ENCODE data around the gene ATXN7L1. TPM values are rescaled to one million over a fixed set of nuclear protein-coding genes. Genes with fewer than 3 reads are reported as not detected.

ATXN7L1 gene
- total RNA-seq, 1 experiment from 2014 or later: 24.3 TPM

- H3K27me3 ChIP-seq (ENCODE audit: insufficient read depth, low read length): no peaks in the 10 kb centered on the region
- no peak for DNase-seq
- H2BK120ac ChIP-seq (ENCODE audit: low read depth, low read length, poor library complexity, severe bottlenecking): no peak overlapping the region
- H3K79me1 ChIP-seq (ENCODE audit: insufficient read depth, low read depth, low read length, poor library complexity, severe bottlenecking): no peaks in the 10 kb centered on the region
- H2AFZ ChIP-seq (ENCODE audit: low read length): no peak overlapping the region
- H3K9ac ChIP-seq (ENCODE audit: extremely low read depth, insufficient read length, low read length): no peak overlapping the region
- H3T11ph ChIP-seq (ENCODE audit: low read length): no peak overlapping the region
- no peak overlapping the region for H4K91ac ChIP-seq (ENCODE audit: insufficient read length, low read depth, low read length)
- H2AK5ac ChIP-seq (ENCODE audit: insufficient read length, low read length): no peak overlapping the region
- Mint-ChIP-seq H3K4me3 (no peak overlapping the region), H3K27ac (no peak overlapping the region), H3K27me3 (ENCODE audit: low read depth) (no peaks in the 10 kb centered on the region), H3K36me3 (ENCODE audit: insufficient read depth in 1 of 3, low read depth in 3 of 3) (peaks cover 0 to 4% (median 3%) of the 10 kb centered on the region in 3 experiments; a peak in 4 of 7 replicates), H3K9me3 (no peaks in the 10 kb centered on the region), H3K4me1 (peaks cover 9 to 10% of the 10 kb centered on the region in 2 experiments)
- H3K79me2 ChIP-seq (ENCODE audit: insufficient read depth, low read length): no peaks in the 10 kb centered on the region
- no peak overlapping the region for H3K14ac ChIP-seq (ENCODE audit: insufficient read depth, low read length)
- no peak overlapping the region for H3K18ac ChIP-seq (ENCODE audit: insufficient read length, low read depth, low read length)
- no peaks in the 10 kb centered on the region for H3K23me2 ChIP-seq (ENCODE audit: insufficient read length, low read depth, low read length, poor library complexity, severe bottlenecking)
- no peak for TF ChIP-seq CTCF (conservative IDR thresholded peaks at IDR 0.05)
- no CpG with 5 or more reads among the region's 1 CpG for WGBS (ENCODE audit: extremely low coverage, insufficient read length, low lambda C conversion rate)
- H2BK15ac ChIP-seq (ENCODE audit: low read depth, low read length): no peak overlapping the region
- H3K4ac ChIP-seq (ENCODE audit: low read depth, low read length): no peak overlapping the region
- peaks cover 2% of the 10 kb centered on the region; the same call in 1 of the 2 replicates for H3K4me1 ChIP-seq (ENCODE audit: insufficient read depth, low read length)
- no peak overlapping the region for H2BK20ac ChIP-seq (ENCODE audit: low read depth, low read length, poor library complexity, severe bottlenecking)
- H3K23ac ChIP-seq (ENCODE audit: insufficient read length, low read depth, low read length): no peak overlapping the region
- H4K5ac ChIP-seq (ENCODE audit: insufficient read length, low read depth, low read length): no peak overlapping the region
- H3K27ac ChIP-seq (ENCODE audit: insufficient read length, low read depth, low read length): no peak overlapping the region
- no peak overlapping the region for H2BK5ac ChIP-seq (ENCODE audit: insufficient read length, low read length)
- H3K9me3 ChIP-seq (ENCODE audit: control insufficient read depth, low read depth, low read length): no peaks in the 10 kb centered on the region
- no peak overlapping the region for H3K56ac ChIP-seq (ENCODE audit: insufficient read length, low read depth, low read length)
- no peak overlapping the region for H2BK12ac ChIP-seq (ENCODE audit: insufficient read length, low read depth, low read length)
- no peaks in the 10 kb centered on the region for H4K20me1 ChIP-seq (ENCODE audit: control insufficient read depth, insufficient read depth, insufficient read length)
- H3K4me2 ChIP-seq (ENCODE audit: insufficient read depth, insufficient read length, low read length): no peak overlapping the region
- H4K8ac ChIP-seq (replicated peaks; ENCODE audit: insufficient read length, low read depth, low read length): no peak overlapping the region
These were observed 20.1 kb upstream of the ATXN7L1 start for GRCh38 chr7:105896407-105896911.
